Loucy (cell line): ENCODE measurements around the gene JAM2.
"Not testable (repeated sequence)": the region's sequence is repeated elsewhere in the genome, so short reads cannot be mapped to it uniquely, and the experiment has no call there.

Source experiments
- H2AFZ ChIP-seq: fragments of 200-600 bp; sonication (generic); 2 replicates; pipeline ENCODE4 v1.6.0; 2016; ENCODE audit warnings: antibody characterized with exemption, mild to moderate bottlenecking, low read length, moderate library complexity
- H3F3A ChIP-seq: fragments of 200-600 bp; 2 replicates; pipeline ENCODE4 v1.6.0; 2016; ENCODE audit warnings: antibody characterized with exemption, low read depth, mild to moderate bottlenecking
- H3K27me3 ChIP-seq: fragments of 200-600 bp; sonication (generic); 2 replicates; pipeline ENCODE4 v1.6.1; 2014; ENCODE audit warnings: low read length, mild to moderate bottlenecking; ENCODE audit not compliant: insufficient read depth, poor library complexity, severe bottlenecking
- H3K36me3 ChIP-seq: fragments of 200-600 bp; sonication (generic); 2 replicates; pipeline ENCODE4 v1.6.1; 2016; ENCODE audit warnings: low read length; ENCODE audit not compliant: insufficient read depth
- H3K4me1 ChIP-seq: fragments of 200-600 bp; sonication (generic); 2 replicates; pipeline ENCODE4 v1.5.1; 2014; ENCODE audit warnings: low read length, mild to moderate bottlenecking; ENCODE audit not compliant: insufficient read depth, poor library complexity, severe bottlenecking
- H3K4me2 ChIP-seq: fragments of 200-600 bp; sonication (generic); 2 replicates; pipeline ENCODE4 v1.6.0; 2014; ENCODE audit warnings: antibody characterized with exemption, low read length, low read depth, mild to moderate bottlenecking; ENCODE audit not compliant: poor library complexity, severe bottlenecking
- H3K4me3 ChIP-seq: fragments of 200-600 bp; sonication (generic); 2 replicates; pipeline ENCODE4 v1.5.1; 2014; ENCODE audit warnings: low read length, mild to moderate bottlenecking, mixed read lengths; ENCODE audit not compliant: poor library complexity, severe bottlenecking
- H3K79me2 ChIP-seq: fragments of 200-600 bp; sonication (generic); 2 replicates; pipeline ENCODE4 v1.6.1; 2014; ENCODE audit warnings: low read length; ENCODE audit not compliant: insufficient read depth
- H3K9ac ChIP-seq: fragments of 200-600 bp; sonication (generic); 2 replicates; pipeline ENCODE4 v1.6.0; 2014; ENCODE audit warnings: mild to moderate bottlenecking, low read depth, low read length, moderate library complexity; ENCODE audit not compliant: poor library complexity, severe bottlenecking
- H3K9me2 ChIP-seq: fragments of 200-600 bp; sonication (generic); replicated peaks from 2 replicates; pipeline ENCODE4 v1.6.1; 2016; ENCODE audit warnings: low read depth, low read length, mixed read lengths
- H3K9me3 ChIP-seq: fragments of 200-600 bp; sonication (generic); 2 replicates; pipeline ENCODE4 v1.6.1; 2014; ENCODE audit warnings: mild to moderate bottlenecking, antibody characterized with exemption, low read length, low read depth; ENCODE audit not compliant: insufficient read depth
- H4K20me1 ChIP-seq: fragments of 200-600 bp; sonication (generic); 2 replicates; pipeline ENCODE4 v1.6.0; 2014; ENCODE audit warnings: antibody characterized with exemption, low read length, mild to moderate bottlenecking; ENCODE audit not compliant: insufficient read depth, poor library complexity, severe bottlenecking
- CTCF ChIP-seq: fragments of 200-600 bp; sonication (generic); conservative IDR thresholded peaks from 2 replicates; pipeline ENCODE4 v1.5.1; 2014; ENCODE audit warnings: mild to moderate bottlenecking, antibody characterized with exemption, low read length
- EZH2phosphoT487 ChIP-seq: fragments of 200-600 bp; IDR thresholded peaks from 2 replicates; pipeline ENCODE4 v1.6.1; 2018; ENCODE audit warnings: antibody characterized with exemption, mild to moderate bottlenecking, moderate library complexity, borderline replicate concordance

Gene JAM2

GRCh38 chr21:25709684-25710265, 70.7 kb downstream of the JAM2 start:
- no peaks in the 10 kb centered on the region for H3K4me1 ChIP-seq
- H3K9me3 ChIP-seq, result no peaks in the 10 kb centered on the region
- TF ChIP-seq EZH2phosphoT487 (no peak), CTCF (peak; percentile 32)
- H3K27me3 ChIP-seq, result no peaks in the 10 kb centered on the region
- H3K36me3 ChIP-seq, result no peaks in the 10 kb centered on the region
- H3K4me2 ChIP-seq, result no peak overlapping the region
- H3K9ac ChIP-seq, result no peak overlapping the region
- no peak overlapping the region for H2AFZ ChIP-seq
- H3K79me2 ChIP-seq, result no peaks in the 10 kb centered on the region
- no peaks in the 10 kb centered on the region for H3F3A ChIP-seq
- no peaks in the 10 kb centered on the region for H3K9me2 ChIP-seq
- H3K4me3 ChIP-seq, result no peak overlapping the region
- H4K20me1 ChIP-seq, result no peaks in the 10 kb centered on the region

- TF ChIP-seq CTCF (no peak), EZH2phosphoT487 (no peak)
- Histone ChIP-seq H2AFZ (no peak overlapping the region), H3K4me2 (no peak overlapping the region), H3K9me3 (no peaks in the 10 kb centered on the region), H3K9ac (no peak overlapping the region), H4K20me1 (no peaks in the 10 kb centered on the region), H3K36me3 (no peaks in the 10 kb centered on the region), H3K79me2 (no peaks in the 10 kb centered on the region), H3K9me2 (no peaks in the 10 kb centered on the region), H3K4me1 (no peaks in the 10 kb centered on the region), H3F3A (no peaks in the 10 kb centered on the region), H3K27me3 (no peaks in the 10 kb centered on the region), H3K4me3 (no peak overlapping the region)
Observed at GRCh38 chr21:25710550-25710949, 71.5 kb downstream of the JAM2 start.

- H3K9me3 ChIP-seq, H3K4me2 ChIP-seq, H3K79me2 ChIP-seq, H3F3A ChIP-seq, H3K4me1 ChIP-seq, H4K20me1 ChIP-seq, H3K9me2 ChIP-seq, H3K27me3 ChIP-seq, H3K36me3 ChIP-seq, H3K4me3 ChIP-seq, H3K9ac ChIP-seq, H2AFZ ChIP-seq: not testable (repeated sequence)
Observed at GRCh38 chr21:25714066-25714465, 75.0 kb downstream of the JAM2 start.

GRCh38 chr21:25717491-25718147, 78.6 kb downstream of the JAM2 start:
- Histone ChIP-seq H3K27me3 (no peaks in the 10 kb centered on the region), H3K36me3 (peaks cover 8% of the 10 kb centered on the region; the same call in 1 of the 2 replicates), H3K9me2 (no peaks in the 10 kb centered on the region), H3K9ac (no peak overlapping the region), H3K4me3 (no peak overlapping the region), H3K9me3 (no peaks in the 10 kb centered on the region), H4K20me1 (no peaks in the 10 kb centered on the region), H2AFZ (no peak overlapping the region), H3F3A (no peaks in the 10 kb centered on the region), H3K4me2 (no peak overlapping the region), H3K79me2 (no peaks in the 10 kb centered on the region), H3K4me1 (no peaks in the 10 kb centered on the region)
- no peak for TF ChIP-seq CTCF
- no peak for TF ChIP-seq EZH2phosphoT487
